GM18951 (cell line): Measurements from ENCODE around the gene GYPB.
"Not testable (repeated sequence)": the region's sequence is repeated elsewhere in the genome, so short reads cannot be mapped to it uniquely, and the experiment has no call there.

Source experiments
- POLR2A ChIP-seq: IDR thresholded peaks from 4 replicates; pipeline ENCODE4 v1.6.1; 2011; ENCODE audit warnings: mild to moderate bottlenecking; ENCODE audit not compliant: insufficient read length, insufficient read depth; ENCODE audit errors: extremely low read depth
- in situ Hi-C: fragments of 300-500 bp; cut with MboI; formaldehyde crosslinking; loops from one replicate; pipeline ENCODE4 v1.12.0; 2022; ENCODE audit warnings: low sequenced_read_pairs, mixed read lengths, inconsistent platforms; ENCODE audit not compliant: unreplicated experiment

GYPB gene

DNA sequence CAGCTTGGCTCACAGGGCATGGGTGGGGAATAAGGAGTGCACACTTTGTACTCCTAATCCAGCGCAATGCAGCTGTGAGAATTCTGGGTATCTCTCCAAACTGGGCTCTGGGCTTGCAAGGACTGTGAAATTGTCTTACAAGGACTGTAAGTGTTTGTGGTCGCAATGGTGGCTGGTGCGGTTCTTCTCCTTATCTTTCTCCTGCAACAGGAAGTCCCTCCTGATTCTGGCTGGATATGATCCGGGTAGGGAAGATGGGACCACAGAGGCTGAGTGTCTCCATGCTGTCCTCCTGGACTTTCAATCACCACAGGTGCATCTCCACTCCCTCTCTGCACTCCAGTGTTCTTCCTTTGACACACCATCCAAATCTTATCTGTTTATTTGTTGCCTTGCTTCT lies 58.1 kb downstream of the GYPB start:
- in situ Hi-C loops: no loop called here
- no peak for TF ChIP-seq POLR2A

- in situ Hi-C loops: not testable (repeated sequence)
These were observed 63.9 kb downstream of the GYPB start for GRCh38 chr4:143955306-143955705.

DNA sequence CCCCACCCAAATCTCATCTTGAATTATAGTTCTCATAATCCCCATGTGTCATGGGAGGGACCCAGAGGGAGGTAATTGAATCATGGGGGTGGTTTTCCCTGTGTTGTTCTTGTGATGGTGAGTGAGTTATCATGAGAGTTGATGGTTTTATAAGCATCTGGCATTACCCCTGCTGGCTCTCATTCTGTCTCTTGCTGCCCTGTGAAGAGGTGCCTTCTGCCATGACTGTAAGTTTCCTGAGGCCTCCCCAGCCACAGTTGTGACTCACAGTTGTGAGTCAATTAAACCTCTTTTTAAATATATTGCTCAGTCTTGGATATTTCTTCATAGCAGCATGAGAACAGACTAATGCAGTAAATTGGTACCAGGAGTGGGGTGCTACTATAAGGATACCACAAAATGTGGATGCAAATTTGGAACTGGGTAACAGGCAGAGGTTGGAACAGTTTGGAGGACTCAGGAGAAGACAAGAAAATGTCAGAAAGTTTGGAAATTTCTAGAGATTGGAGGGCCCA lies 67.7 kb downstream of the GYPB start:
- in situ Hi-C loops: not testable (repeated sequence)

DNA sequence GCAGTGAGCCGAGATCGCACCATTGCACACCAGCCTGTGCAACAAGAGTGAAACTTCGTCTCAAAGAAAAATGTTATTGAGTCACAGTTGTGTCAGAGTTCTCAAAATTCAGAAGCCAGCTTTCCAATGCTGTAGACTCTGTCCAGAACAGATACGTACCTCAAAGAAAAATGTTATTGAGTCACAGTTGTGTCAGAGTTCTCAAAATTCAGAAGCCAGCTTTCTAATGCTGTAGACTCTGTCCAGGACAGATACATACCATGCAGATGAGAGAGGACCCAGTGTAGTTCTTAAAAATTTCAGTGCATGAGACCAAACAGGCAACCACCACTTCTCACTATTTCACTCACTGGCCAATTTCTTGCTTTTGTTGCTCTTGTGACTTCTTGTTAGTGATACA lies 68.2 kb downstream of the GYPB start:
- in situ Hi-C loops: not testable (repeated sequence)

DNA sequence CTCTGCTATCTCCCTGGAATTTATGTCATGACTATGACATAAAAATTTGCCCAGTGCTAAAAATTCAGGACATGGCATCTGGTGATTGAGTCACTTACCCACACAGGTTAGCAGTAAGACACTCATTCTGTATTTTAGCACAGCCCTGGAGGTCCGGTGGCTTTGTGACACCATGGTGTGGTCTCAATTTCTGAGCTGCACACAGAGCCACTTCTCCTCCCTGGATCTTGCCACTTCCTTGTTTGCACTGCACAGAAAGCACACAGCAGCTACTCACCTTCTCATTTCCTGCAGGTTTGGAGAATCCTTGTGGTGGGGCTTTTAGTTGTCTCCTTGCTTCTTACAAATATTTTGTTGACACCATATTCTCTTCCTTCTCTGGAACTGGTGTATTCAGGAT lies 69.0 kb downstream of the GYPB start:
- in situ Hi-C loops: not testable (repeated sequence)

GRCh38 chr4:143947493-143947892 lies 71.7 kb downstream of the GYPB start:
- in situ Hi-C loops: not testable (repeated sequence)
